Measurements from ENCODE around the gene RNU6-9. TPM values are rescaled to one million over a fixed set of nuclear protein-coding genes. Genes with fewer than 3 reads are reported as not detected.

Gene RNU6-9
- total RNA-seq, 1 donor from 2014 or later, result not detected

DNA sequence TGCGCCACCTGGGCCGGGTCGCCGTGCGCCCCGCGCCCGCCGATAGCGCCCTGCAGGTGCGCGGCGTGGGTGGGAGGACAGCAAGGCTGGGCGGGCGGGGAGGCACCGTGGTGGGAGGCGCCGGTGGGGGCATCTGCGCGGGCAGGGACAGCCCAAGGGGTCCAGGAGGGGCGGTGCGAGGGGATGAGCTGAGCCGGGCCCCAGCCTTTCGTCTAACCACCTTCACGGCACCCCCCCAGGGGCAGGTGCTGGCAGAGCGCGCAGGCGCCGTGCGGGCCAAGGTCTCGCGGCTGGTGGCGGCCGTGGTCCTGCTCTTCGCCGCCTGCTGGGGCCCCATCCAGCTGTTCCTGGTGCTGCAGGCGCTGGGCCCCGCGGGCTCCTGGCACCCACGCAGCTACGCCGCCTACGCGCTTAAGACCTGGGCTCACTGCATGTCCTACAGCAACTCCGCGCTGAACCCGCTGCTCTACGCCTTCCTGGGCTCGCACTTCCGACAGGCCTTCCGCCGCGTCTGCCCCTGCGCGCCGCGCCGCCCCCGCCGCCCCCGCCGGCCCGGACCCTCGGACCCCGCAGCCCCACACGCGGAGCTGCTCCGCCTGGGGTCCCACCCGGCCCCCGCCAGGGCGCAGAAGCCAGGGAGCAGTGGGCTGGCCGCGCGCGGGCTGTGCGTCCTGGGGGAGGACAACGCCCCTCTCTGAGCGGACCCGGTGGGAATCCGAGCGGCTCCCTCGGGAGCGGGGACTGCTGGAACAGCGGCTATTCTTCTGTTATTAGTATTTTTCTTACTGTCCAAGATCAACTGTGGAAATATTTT lies 27.0 kb downstream of the RNU6-9 start:
- intact Hi-C loops (cut with DNase I), result loop anchor here (5.0 kb wide), 1 partner anchor 62 kb away; the partner anchor contains the start of gene WDR18
- DNase-seq (no peak), ATAC-seq (peak; percentile 1 to 2)
- peak overlapping the region; percentile 39 for H3K4me3 ChIP-seq
- H3K36me3 ChIP-seq, result no peaks in the 10 kb centered on the region
- H3K27ac ChIP-seq, result peak overlapping the region; percentile 11
- peaks cover 56% of the 10 kb centered on the region for H3K27me3 ChIP-seq (ENCODE audit: low read depth)
- H3K4me1 ChIP-seq, result peaks cover 47% of the 10 kb centered on the region
- no peaks in the 10 kb centered on the region for H3K9me3 ChIP-seq
- TF ChIP-seq, protein P1, sequence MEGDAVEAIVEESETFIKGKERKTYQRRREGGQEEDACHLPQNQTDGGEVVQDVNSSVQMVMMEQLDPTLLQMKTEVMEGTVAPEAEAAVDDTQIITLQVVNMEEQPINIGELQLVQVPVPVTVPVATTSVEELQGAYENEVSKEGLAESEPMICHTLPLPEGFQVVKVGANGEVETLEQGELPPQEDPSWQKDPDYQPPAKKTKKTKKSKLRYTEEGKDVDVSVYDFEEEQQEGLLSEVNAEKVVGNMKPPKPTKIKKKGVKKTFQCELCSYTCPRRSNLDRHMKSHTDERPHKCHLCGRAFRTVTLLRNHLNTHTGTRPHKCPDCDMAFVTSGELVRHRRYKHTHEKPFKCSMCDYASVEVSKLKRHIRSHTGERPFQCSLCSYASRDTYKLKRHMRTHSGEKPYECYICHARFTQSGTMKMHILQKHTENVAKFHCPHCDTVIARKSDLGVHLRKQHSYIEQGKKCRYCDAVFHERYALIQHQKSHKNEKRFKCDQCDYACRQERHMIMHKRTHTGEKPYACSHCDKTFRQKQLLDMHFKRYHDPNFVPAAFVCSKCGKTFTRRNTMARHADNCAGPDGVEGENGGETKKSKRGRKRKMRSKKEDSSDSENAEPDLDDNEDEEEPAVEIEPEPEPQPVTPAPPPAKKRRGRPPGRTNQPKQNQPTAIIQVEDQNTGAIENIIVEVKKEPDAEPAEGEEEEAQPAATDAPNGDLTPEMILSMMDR (IDR thresholded peaks at IDR 0.05), result no peak

DNA sequence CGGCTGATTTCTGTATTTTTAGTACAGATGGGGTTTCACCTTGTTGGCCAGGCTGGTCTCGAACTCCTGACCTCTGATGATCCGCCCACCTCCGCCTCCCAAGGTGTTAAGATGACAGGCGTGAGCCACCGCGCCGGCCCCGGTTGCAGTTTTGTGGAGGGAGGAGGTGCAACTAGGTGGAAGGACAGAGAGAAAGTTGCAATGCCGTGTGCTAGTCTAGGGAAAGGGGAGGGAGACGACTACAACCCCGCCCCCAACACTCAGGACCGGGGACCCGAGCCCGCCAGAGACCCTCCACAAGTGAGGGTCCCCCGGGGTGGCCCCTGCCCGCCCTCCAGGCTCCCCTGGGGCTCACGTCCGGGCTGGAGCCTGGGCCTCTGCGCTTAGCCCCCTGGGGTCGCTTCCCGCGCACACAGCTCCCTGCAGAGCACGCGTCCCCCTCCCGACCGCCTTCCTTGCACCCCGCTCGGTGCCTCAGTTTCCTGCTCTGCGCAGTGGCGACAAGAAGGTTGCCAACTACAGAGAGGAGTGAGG lies 31.3 kb downstream of the RNU6-9 start:
- intact Hi-C loops (cut with DNase I), result loop anchor here (5.0 kb wide), 1 partner anchor 58 kb away; the partner anchor contains the start of gene WDR18
- peaks cover 19% of the 10 kb centered on the region for H3K27me3 ChIP-seq (ENCODE audit: low read depth)
- H3K9me3 ChIP-seq, result no peaks in the 10 kb centered on the region
- peaks cover 39% of the 10 kb centered on the region for H3K4me1 ChIP-seq
- ATAC-seq, result no peak
- H3K36me3 ChIP-seq, result peaks cover 3% of the 10 kb centered on the region
- DNase-seq, result no peak
- TF ChIP-seq, protein P1 (IDR thresholded peaks at IDR 0.05), result no peak
- H3K27ac ChIP-seq, result peak overlapping the region; percentile 87
- peak overlapping the region; percentile 76 for H3K4me3 ChIP-seq

DNA sequence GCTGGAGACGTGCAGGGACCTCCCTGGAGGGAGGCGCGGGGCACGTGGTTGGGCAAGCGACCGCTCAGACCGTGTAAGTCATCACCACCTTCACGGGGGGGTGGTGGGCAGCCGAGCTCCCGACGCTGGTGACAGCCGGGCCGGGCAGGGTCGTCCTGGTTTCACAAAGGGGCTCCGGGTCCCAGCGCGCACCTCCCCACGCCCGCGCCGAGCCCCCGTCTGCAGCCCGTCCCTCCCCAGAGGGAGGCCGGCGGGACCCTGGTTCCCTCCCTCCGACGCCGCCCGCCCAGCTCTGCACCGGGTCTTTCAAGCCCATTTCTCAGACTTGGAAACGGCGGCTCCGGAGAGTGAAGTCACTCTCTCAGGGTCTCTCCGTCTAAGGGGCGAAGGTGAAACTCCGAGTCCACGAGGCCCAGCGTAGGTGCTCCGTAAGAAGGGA lies 31.8 kb downstream of the RNU6-9 start:
- Histone ChIP-seq H3K9me3 (no peaks in the 10 kb centered on the region), H3K4me3 (peak overlapping the region; percentile 76), H3K27me3 (ENCODE audit: low read depth) (peaks cover 14% of the 10 kb centered on the region), H3K4me1 (peaks cover 35% of the 10 kb centered on the region), H3K27ac (peak overlapping the region; percentile 87), H3K36me3 (peaks cover 7% of the 10 kb centered on the region)
- TF ChIP-seq, protein P1 (IDR thresholded peaks at IDR 0.05), result no peak
- ATAC-seq (peak; percentile 47 to 72), DNase-seq (no peak)
- intact Hi-C loops (cut with DNase I), result no loop called here

DNA sequence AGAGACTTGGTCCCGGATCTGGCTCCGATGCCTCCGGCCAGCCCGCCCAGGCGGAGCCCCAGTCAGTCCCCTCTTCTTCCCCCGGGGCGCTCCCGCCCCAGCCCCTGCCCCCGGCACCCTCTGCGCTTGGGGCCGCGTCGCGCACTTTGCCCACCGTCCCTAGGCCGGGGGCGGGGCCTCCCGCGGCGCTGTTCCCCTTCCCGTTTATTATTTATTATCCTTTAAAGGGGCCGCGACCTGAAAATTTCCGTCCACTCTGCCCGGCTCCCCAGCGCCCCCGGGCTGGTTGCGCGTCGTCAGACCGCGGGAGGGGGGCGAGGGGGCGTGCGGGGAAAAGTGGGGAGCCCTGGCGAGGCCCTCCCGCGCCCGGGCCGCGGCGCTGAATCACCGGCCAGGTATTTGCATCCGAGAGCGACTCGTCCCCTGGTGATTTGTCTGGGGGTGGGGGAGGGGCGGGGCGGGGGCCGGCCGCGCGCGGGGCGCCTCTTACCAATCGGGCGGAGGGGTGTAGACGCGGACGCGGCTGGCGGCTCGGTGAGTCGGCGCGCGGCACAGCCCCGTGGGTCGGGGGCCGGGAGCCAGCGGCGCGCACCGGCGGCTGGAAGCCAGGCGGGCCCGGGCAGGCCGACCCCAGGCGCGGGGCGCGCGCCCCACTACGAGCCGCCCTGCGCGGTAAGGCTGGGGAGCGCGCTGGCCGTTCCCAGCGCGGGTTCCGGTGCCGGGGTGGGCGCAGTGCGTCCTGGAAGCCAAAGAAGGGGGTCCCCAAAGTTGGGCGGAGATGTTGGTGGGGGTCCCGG lies 32.4 kb downstream of the RNU6-9 start, which contains the start of gene ARID3A:
Gene ARID3A, plus strand, starts transcription at position 510 of the 797 bp plus-strand sequence. CDS start 3,494 bp downstream, outside the sequence.
- Histone ChIP-seq H3K4me3 (peak within 1 kb of the TSS; percentile 76), H3K36me3 (peaks cover 9% of the 10 kb centered on the region), H3K27me3 (ENCODE audit: low read depth) (peaks cover 8% of the 10 kb centered on the region), H3K9me3 (no peaks in the 10 kb centered on the region), H3K4me1 (peaks cover 31% of the 10 kb centered on the region), H3K27ac (peak within 1 kb of the TSS; percentile 87)
- ATAC-seq (peak; percentile 83 to 86), DNase-seq (peak; percentile 89)
- TF ChIP-seq, protein P1 (IDR thresholded peaks at IDR 0.05), result no peak
- intact Hi-C loops (cut with DNase I), result no loop called here

DNA sequence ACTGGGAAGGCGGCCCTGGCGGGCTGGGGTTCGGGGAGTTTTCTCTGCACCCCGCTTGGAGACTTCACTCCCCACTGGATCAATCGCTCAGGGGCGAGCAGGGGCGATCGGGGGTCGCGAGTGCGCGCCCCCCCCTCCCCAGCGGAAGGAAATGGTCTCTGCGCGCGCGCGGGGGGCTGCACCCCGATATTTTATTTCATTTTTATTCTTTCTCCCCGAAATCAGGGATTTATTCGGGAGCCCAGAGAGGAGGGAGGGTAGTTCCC lies 33.0 kb downstream of the RNU6-9 start:
- peaks cover 3% of the 10 kb centered on the region for H3K27me3 ChIP-seq (ENCODE audit: low read depth)
- H3K36me3 ChIP-seq, result peaks cover 9% of the 10 kb centered on the region
- peak overlapping the region; percentile 76 for H3K4me3 ChIP-seq
- no peaks in the 10 kb centered on the region for H3K9me3 ChIP-seq
- H3K27ac ChIP-seq, result peak overlapping the region; percentile 87
- intact Hi-C loops (cut with DNase I), result no loop called here
- peaks cover 31% of the 10 kb centered on the region for H3K4me1 ChIP-seq
- TF ChIP-seq, protein P1 (IDR thresholded peaks at IDR 0.05), result no peak
- DNase-seq (no peak), ATAC-seq (no peak)

Measured in lower lobe of right lung (tissue), 2 donors.